ENCODE measurements around the gene MGA. TPM values are rescaled to one million over a fixed set of nuclear protein-coding genes. Genes with fewer than 3 reads are reported as not detected.

Gene MGA
- polyA plus RNA-seq, 1 donor (not counting 4 experiments of a cell fraction or from before 2014, with no cell fraction given): 6.3 TPM

GRCh38 chr15:41820791-41821423 lies 160.7 kb downstream of the MGA start:
- H4K20me1 ChIP-seq (ENCODE audit: control insufficient read depth, extremely low read depth, insufficient read depth, low read length): no peaks in the 10 kb centered on the region
- H3K4me3 ChIP-seq (ENCODE audit: control insufficient read depth in 2 of 3, extremely low read depth in 1 of 3, insufficient read depth in 2 of 3, low read depth in 1 of 3, low read length in 3 of 3): no peak overlapping the region
- H3K4me2 ChIP-seq (ENCODE audit: control insufficient read depth, extremely low read depth, insufficient read depth, low read depth, low read length): no peak overlapping the region
- DNase-seq (ENCODE audit: low read depth, low spot score): no peak
- peaks cover 69 to 86% of the 10 kb centered on the region in 2 experiments for H3K36me3 ChIP-seq (ENCODE audit: control insufficient read depth in 2 of 2, extremely low read depth in 1 of 2, insufficient read depth in 2 of 2, low read length in 2 of 2)
- no peak overlapping the region for H3K9ac ChIP-seq (ENCODE audit: control insufficient read depth, extremely low read depth, insufficient read depth, low read length)
- peaks cover 2% of the 10 kb centered on the region for H3K4me1 ChIP-seq (ENCODE audit: control insufficient read depth, extremely low read depth, insufficient read depth, low read length)
- FAIRE-seq: no peak
- H3K27ac ChIP-seq (ENCODE audit: control insufficient read depth, insufficient read depth, low read length): no peak overlapping the region
- TF ChIP-seq CTCF (optimal IDR thresholded peaks at IDR 0.05 in 1 of 3, IDR thresholded peaks at IDR 0.05 in 1 of 3, conservative IDR thresholded peaks at IDR 0.05 in 1 of 3; ENCODE audit: extremely low read depth in 1 of 3, insufficient read depth in 2 of 3, low read length in 3 of 3) (no peak), EZH2 (IDR thresholded peaks at IDR 0.05; ENCODE audit: low read length) (no peak)
- H3K79me2 ChIP-seq (ENCODE audit: control insufficient read depth, insufficient read depth, low read length): no peaks in the 10 kb centered on the region
- no peaks in the 10 kb centered on the region for H3K9me1 ChIP-seq (ENCODE audit: control insufficient read depth, extremely low read depth, insufficient read depth, low read length)
- H3K9me3 ChIP-seq (ENCODE audit: control insufficient read depth, low read depth, low read length): no peaks in the 10 kb centered on the region
- H3K27me3 ChIP-seq (ENCODE audit: control insufficient read depth, extremely low read depth, insufficient read depth, low read length): no peaks in the 10 kb centered on the region
- H2AFZ ChIP-seq (ENCODE audit: control insufficient read depth, low read length): no peak overlapping the region
- dilution Hi-C loops (cut with MboI; ENCODE audit: extremely low pct_ligation_motif_present, low sequenced_read_pairs): no loop called here

- no peak overlapping the region for H3K4me3 ChIP-seq (ENCODE audit: control insufficient read depth in 2 of 3, extremely low read depth in 1 of 3, insufficient read depth in 2 of 3, low read depth in 1 of 3, low read length in 3 of 3)
- no peaks in the 10 kb centered on the region for H3K79me2 ChIP-seq (ENCODE audit: control insufficient read depth, insufficient read depth, low read length)
- no peak overlapping the region for H3K4me2 ChIP-seq (ENCODE audit: control insufficient read depth, extremely low read depth, insufficient read depth, low read depth, low read length)
- no peak overlapping the region for H3K9ac ChIP-seq (ENCODE audit: control insufficient read depth, extremely low read depth, insufficient read depth, low read length)
- H3K27me3 ChIP-seq (ENCODE audit: control insufficient read depth, extremely low read depth, insufficient read depth, low read length): no peaks in the 10 kb centered on the region
- peaks cover 11% of the 10 kb centered on the region for H3K4me1 ChIP-seq (ENCODE audit: control insufficient read depth, extremely low read depth, insufficient read depth, low read length)
- no peaks in the 10 kb centered on the region for H3K9me1 ChIP-seq (ENCODE audit: control insufficient read depth, extremely low read depth, insufficient read depth, low read length)
- no peak for DNase-seq (ENCODE audit: low read depth, low spot score)
- no peak overlapping the region for H3K27ac ChIP-seq (ENCODE audit: control insufficient read depth, insufficient read depth, low read length)
- no peak for TF ChIP-seq EZH2 (IDR thresholded peaks at IDR 0.05; ENCODE audit: low read length)
- TF ChIP-seq CTCF (optimal IDR thresholded peaks at IDR 0.05 in 1 of 3, IDR thresholded peaks at IDR 0.05 in 1 of 3, conservative IDR thresholded peaks at IDR 0.05 in 1 of 3; ENCODE audit: extremely low read depth in 1 of 3, insufficient read depth in 2 of 3, low read length in 3 of 3): no peak
- no peak overlapping the region for H2AFZ ChIP-seq (ENCODE audit: control insufficient read depth, low read length)
- H3K36me3 ChIP-seq (ENCODE audit: control insufficient read depth in 2 of 2, extremely low read depth in 1 of 2, insufficient read depth in 2 of 2, low read length in 2 of 2): peaks cover 64 to 86% of the 10 kb centered on the region in 2 experiments
- no peak for FAIRE-seq
- no peaks in the 10 kb centered on the region for H3K9me3 ChIP-seq (ENCODE audit: control insufficient read depth, low read depth, low read length)
- dilution Hi-C loops (cut with MboI; ENCODE audit: extremely low pct_ligation_motif_present, low sequenced_read_pairs): no loop called here
- H4K20me1 ChIP-seq (ENCODE audit: control insufficient read depth, extremely low read depth, insufficient read depth, low read length): peaks cover 4% of the 10 kb centered on the region
Measured at GRCh38 chr15:41821831-41822230, 161.6 kb downstream of the MGA start.

Measured in keratinocyte (primary cell).